ENCODE measurements around the gene LAIR2. TPM values are rescaled to one million over a fixed set of nuclear protein-coding genes. Genes with fewer than 3 reads are reported as not detected.
A peak's percentile ranks its signal among the peaks of the same experiment; 100 is the strongest.
"Not testable (repeated sequence)": the region's sequence is repeated elsewhere in the genome, so short reads cannot be mapped to it uniquely, and the experiment has no call there.

Gene LAIR2
- total RNA-seq, 1 experiment from 2014 or later, result not detected

- peak; percentile 62 for DNase-seq (ENCODE audit: low read depth, low spot score)
- in situ Hi-C loops (cut with HindIII; ENCODE audit: low pct_unique_long_range_greater_than_20kb, low sequenced_read_pairs), result no loop called here
Observed at GRCh38 chr19:54481326-54481930, 21.2 kb upstream of the LAIR2 start.

GRCh38 chr19:54482889-54483288, 19.7 kb upstream of the LAIR2 start:
- no peak for DNase-seq (ENCODE audit: low read depth, low spot score)
- in situ Hi-C loops (cut with HindIII; ENCODE audit: low pct_unique_long_range_greater_than_20kb, low sequenced_read_pairs), result no loop called here

- no peak for DNase-seq (ENCODE audit: low read depth, low spot score)
- in situ Hi-C loops (cut with HindIII; ENCODE audit: low pct_unique_long_range_greater_than_20kb, low sequenced_read_pairs), result no loop called here
Observed at GRCh38 chr19:54484451-54484850, 18.2 kb upstream of the LAIR2 start.

DNA sequence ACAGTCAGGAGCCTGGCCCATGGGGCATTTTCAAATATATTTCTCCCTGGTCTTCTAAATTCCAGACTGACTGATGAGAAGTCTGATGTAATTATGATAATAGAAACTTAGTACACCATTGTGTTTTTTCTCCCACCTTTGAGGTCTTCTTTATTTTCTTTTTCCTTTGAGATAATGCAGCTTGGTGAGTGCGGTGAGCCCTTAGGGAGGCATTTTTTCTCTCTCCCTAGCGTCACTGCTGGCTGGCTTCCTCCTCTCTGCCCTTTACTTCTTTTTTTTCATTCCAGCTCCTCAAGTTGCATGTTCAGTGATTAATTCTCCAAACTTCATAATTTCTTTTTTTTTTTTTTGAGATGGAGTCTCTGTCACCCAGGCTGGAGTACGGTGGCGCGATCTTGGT, 16.8 kb upstream of the LAIR2 start:
- no peak for DNase-seq (ENCODE audit: low read depth, low spot score)
- in situ Hi-C loops (cut with HindIII; ENCODE audit: low pct_unique_long_range_greater_than_20kb, low sequenced_read_pairs), result no loop called here

DNA sequence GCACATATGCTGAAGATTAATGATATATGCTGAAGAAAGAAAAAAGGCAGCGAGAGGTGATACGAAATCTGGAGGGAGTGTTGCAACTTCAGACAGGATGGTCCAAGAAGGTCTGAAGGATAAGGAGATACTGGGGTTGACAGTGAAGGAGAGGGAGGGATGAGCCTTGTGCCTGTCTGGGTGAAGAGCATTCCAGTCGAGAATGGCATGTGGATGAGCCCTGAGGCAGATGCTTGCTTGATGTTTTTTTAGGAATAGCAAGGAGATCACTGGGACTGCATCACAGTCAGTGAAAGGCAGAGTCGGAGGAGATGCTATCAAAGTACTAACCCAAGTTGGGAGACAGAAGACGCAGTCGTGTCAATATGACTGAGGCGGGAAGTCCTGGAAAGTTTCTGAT, 13.3 kb upstream of the LAIR2 start:
- in situ Hi-C loops (cut with HindIII; ENCODE audit: low pct_unique_long_range_greater_than_20kb, low sequenced_read_pairs), result no loop called here
- DNase-seq (ENCODE audit: low read depth, low spot score), result no peak

- in situ Hi-C loops (cut with HindIII; ENCODE audit: low pct_unique_long_range_greater_than_20kb, low sequenced_read_pairs), result no loop called here
- no peak for DNase-seq (ENCODE audit: low read depth, low spot score)
Observed at GRCh38 chr19:54489766-54490165, 12.9 kb upstream of the LAIR2 start.

DNA sequence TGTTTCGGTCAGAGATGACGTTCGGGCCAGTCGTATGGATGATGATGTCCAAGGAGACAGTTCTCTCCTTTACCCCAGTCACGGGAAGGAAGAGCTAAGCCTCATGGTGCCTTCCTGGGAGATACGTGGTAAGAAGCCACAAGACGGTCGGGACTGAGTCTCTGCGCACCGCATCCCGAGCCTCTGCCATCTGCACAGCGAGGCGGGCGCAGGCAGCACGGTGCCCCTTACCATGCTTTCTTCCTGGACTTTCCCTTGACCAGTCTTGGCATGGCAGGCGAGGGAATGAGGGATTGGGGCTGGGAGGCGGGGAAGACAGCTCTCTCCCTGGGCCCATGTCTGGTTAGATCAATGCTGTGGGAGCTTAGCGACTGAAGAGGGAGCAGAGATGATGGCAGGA, 10.1 kb upstream of the LAIR2 start:
- no peak for DNase-seq (ENCODE audit: low read depth, low spot score)
- in situ Hi-C loops (cut with HindIII; ENCODE audit: low pct_unique_long_range_greater_than_20kb, low sequenced_read_pairs), result no loop called here

DNA sequence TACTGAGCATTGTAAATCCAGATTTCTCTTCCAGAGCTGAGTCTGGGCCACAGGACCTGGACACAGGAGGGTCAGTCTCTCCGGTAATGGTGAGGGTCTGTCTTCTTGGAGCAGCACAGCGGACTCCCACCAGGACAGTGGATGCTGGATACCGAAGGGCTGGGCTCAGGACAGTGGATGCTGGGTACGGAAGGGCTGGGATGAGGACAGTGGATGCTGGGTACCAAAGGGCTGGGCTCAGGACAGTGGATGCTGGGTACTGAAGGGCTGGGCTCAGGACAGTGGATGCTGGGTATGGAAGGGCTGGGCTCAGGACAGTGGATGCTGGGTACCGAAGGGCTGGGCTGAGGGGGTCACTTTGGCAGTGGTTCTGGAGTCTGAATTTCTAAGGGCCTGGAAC, 9.6 kb upstream of the LAIR2 start:
- in situ Hi-C loops (cut with HindIII; ENCODE audit: low pct_unique_long_range_greater_than_20kb, low sequenced_read_pairs); DNase-seq (ENCODE audit: low read depth, low spot score): not testable (repeated sequence)

DNA sequence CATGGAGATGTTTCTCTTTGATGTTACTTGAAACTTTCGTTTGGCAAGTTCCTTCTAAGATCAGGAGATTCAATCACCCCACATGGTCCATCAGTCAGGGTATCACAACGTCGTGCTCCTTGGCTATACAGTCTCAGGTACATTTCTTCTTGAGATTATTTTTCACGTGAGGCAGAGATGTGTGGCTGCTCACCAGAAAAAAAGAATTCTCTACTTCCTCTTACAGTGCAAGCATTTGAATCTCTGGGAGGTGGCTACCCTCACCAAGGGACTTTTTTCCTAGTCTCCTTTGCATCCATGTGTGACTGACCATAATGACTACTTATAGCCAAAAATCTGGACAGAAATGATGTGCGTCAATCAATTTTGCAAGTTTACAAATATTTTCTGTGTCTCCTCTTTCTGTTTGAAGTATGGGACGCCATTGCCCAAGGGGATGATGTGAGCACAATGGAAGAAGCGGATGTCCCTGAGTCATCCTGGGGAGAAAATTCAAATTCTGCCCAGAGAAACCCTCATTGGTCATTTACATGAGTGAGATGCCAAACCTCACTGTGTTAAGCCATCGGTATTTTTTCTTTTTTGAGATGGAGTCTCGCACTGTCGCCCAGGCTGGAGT, 8.6 kb upstream of the LAIR2 start:
- no peak for DNase-seq (ENCODE audit: low read depth, low spot score)
- in situ Hi-C loops (cut with HindIII; ENCODE audit: low pct_unique_long_range_greater_than_20kb, low sequenced_read_pairs), result no loop called here

DNA sequence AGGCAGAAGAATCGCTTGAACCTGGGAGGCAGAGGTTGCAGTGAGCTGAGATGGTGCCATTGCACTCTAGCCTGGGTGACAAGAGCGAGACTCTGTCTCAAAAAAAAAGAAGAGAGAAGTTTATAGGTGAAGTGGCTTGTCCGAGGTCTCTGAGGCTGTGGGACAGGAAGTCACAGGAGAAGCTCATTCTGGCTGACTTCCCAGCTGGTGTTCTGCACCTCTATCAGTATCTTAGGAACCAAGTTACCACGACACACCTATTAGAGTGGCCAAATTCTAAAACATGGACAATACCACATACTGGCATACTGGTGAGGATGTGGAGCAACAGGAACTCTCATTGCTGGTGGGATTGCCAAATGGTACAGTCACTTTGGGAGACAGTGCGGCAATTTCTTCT, 7.3 kb upstream of the LAIR2 start:
- DNase-seq (ENCODE audit: low read depth, low spot score); in situ Hi-C loops (cut with HindIII; ENCODE audit: low pct_unique_long_range_greater_than_20kb, low sequenced_read_pairs): not testable (repeated sequence)

- in situ Hi-C loops (cut with HindIII; ENCODE audit: low pct_unique_long_range_greater_than_20kb, low sequenced_read_pairs); DNase-seq (ENCODE audit: low read depth, low spot score): not testable (repeated sequence)
Observed at GRCh38 chr19:54497747-54498450, 4.7 kb upstream of the LAIR2 start.

- DNase-seq (ENCODE audit: low read depth, low spot score); in situ Hi-C loops (cut with HindIII; ENCODE audit: low pct_unique_long_range_greater_than_20kb, low sequenced_read_pairs): not testable (repeated sequence)
Observed at GRCh38 chr19:54498451-54498772, 4.2 kb upstream of the LAIR2 start.

DNA sequence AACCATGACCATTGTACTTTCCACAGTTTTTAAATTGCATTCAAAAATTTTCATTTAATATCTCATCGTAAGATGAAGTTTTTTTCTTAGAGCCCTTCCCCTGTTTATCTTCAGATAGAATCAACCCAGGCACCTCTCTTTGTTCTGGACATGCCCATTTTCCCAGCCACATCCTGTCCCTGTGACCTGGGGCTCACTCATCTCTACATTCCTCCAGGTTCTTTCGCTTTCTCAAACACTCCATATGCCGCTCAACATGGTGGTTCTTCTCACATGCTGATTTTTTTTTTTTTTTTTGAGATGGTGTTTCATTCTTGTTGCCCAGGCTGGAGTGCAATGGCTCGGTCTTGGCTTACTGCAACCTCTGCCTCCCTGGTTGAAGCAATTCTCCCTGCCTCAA, 2.9 kb downstream of the LAIR2 start:
- in situ Hi-C loops (cut with HindIII; ENCODE audit: low pct_unique_long_range_greater_than_20kb, low sequenced_read_pairs); DNase-seq (ENCODE audit: low read depth, low spot score): not testable (repeated sequence)

DNA sequence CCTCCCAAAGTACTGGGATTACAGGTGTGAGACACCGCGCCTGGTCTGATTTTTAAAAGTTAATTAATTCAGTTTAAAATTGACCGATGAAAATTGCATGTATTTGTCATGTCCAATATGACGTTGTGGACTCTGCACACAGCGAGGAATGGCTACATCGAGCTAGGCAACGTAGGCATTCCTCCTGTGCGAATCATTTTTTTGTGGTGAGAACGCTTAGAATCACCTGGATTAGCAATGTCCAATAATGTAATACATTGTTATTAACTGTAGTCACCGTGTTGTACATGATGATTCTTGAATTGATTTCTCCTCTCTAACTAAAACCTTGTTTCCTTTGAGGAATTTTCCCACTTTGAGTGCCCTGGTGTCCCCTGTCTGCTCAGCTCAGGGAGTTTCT, 3.4 kb downstream of the LAIR2 start:
- no peak for DNase-seq (ENCODE audit: low read depth, low spot score)
- in situ Hi-C loops (cut with HindIII; ENCODE audit: low pct_unique_long_range_greater_than_20kb, low sequenced_read_pairs), result no loop called here

DNA sequence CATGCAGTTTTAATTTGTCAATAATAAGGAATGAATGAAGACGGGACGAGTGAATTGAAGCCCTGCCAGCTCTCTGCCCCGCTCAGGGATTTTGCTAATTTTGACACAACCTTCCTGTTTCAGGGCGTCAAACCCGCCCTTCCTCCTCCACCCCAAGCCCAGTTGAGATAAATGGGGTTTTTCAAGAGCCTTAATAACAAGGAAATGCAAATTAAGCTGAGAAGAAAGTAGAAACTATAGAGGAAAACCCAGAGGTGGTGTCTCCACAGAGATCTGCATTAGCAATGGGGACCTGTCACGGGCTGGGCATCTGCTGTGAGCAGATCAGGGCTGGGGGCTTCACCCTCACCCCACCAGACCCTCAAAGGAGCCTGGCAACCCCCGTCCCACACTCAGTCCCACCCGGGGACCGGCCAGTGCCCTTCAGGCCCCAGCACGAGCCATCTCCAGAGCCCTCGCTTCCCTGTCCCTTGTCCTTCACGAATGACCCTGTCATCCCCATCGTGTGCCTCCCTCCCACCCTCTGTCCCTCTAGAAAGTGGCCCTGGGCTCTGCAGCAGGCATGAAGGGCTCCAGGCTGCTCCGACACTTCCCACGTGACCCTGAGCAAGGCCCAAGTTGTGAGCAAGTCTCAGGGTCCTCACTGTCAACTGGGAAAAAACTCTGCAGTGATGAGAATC, 4.5 kb downstream of the LAIR2 start:
- DNase-seq (ENCODE audit: low read depth, low spot score); in situ Hi-C loops (cut with HindIII; ENCODE audit: low pct_unique_long_range_greater_than_20kb, low sequenced_read_pairs): not testable (repeated sequence)

DNA sequence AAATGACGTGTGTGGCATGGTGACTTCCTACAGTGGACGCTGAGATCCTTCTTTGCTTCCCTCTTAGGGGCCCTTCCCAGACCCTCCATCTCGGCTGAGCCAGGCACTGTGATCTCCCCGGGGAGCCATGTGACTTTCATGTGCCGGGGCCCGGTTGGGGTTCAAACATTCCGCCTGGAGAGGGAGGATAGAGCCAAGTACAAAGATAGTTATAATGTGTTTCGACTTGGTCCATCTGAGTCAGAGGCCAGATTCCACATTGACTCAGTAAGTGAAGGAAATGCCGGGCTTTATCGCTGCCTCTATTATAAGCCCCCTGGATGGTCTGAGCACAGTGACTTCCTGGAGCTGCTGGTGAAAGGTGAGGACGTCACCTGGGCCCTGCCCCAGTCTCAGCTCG, 5.2 kb downstream of the LAIR2 start:
- DNase-seq (ENCODE audit: low read depth, low spot score), result no peak
- in situ Hi-C loops (cut with HindIII; ENCODE audit: low pct_unique_long_range_greater_than_20kb, low sequenced_read_pairs), result no loop called here

GRCh38 chr19:54508487-54508886, 5.9 kb downstream of the LAIR2 start:
- DNase-seq (ENCODE audit: low read depth, low spot score); in situ Hi-C loops (cut with HindIII; ENCODE audit: low pct_unique_long_range_greater_than_20kb, low sequenced_read_pairs): not testable (repeated sequence)

DNA sequence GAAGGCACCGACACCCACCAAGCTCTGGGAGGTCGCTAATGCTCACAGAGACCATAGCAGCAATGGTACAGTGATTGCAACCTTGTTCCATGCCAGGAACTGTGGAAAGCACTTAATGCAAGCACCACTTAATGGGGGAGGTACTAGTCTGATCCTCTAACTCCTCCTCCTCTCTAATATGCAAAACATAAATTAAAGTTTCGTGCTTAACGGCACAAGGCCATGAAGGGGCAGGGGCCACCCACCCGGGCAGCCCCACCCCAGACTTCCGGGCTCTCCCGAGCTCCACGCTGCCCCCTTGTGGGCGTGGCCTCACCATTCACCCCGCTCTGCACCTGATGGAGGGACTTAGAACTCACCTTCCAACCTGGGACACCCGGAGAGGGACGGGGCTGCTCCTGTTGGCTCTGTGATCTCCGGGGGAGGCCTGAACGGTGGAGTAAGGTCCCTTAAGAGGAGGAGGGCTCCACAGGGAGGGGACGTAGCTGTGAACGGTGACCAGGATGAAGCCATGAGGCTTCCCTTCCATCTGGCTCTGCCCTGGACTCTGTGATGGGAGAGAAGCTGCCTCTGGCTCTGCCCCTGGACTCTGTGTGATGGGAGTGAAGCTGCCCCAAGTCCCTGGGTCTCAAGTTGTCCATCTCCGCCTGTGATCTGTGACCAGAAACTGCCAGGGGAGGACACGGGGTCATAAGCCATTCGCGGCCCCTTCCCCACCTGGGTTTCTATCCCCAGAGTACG, 6.7 kb downstream of the LAIR2 start:
- in situ Hi-C loops (cut with HindIII; ENCODE audit: low pct_unique_long_range_greater_than_20kb, low sequenced_read_pairs); DNase-seq (ENCODE audit: low read depth, low spot score): not testable (repeated sequence)
